Naive B cell (primary cell): ENCODE results near the gene HSPG2. TPM values are rescaled to one million over a fixed set of nuclear protein-coding genes. Genes with fewer than 3 reads are reported as not detected.

ENCODE experiments used
- ATAC-seq, 2 donors: fragments of 150-1000 bp; cut with Tn5 transposase; 2 replicates each; pipeline ENCODE4 v1.10.0; 2021; ENCODE audit warnings: low read depth in 2 of 2, mild to moderate bottlenecking in 2 of 2, moderate library complexity in 2 of 2
- DNase-seq: peaks from one replicate; pipeline ENCODE4 v3.0.0; 2022
- H3K27ac Mint-ChIP-seq, 6 donors: one replicate each; pipeline ENCODE4 v1.8.0; 2020 to 2022; ENCODE audit warnings: mild to moderate bottlenecking in 6 of 6, mixed read lengths in 6 of 6, moderate library complexity in 5 of 6, inconsistent platforms in 2 of 6
- H3K27me3 Mint-ChIP-seq, 3 donors: one replicate each; pipeline ENCODE4 v1.8.0; 2021 to 2022; ENCODE audit warnings: mixed read lengths in 3 of 3, mild to moderate bottlenecking in 1 of 3
- H3K36me3 Mint-ChIP-seq, 2 donors: one replicate each; pipeline ENCODE4 v1.8.0; 2020 to 2022; ENCODE audit warnings: mixed read lengths in 2 of 2, inconsistent platforms in 1 of 2, mild to moderate bottlenecking in 1 of 2
- H3K4me1 Mint-ChIP-seq, 3 donors: one replicate each; pipeline ENCODE4 v1.8.0; 2020 to 2022; ENCODE audit warnings: mixed read lengths in 3 of 3, inconsistent platforms in 1 of 3, mild to moderate bottlenecking in 1 of 3, moderate library complexity in 1 of 3
- H3K4me3 Mint-ChIP-seq, 8 donors: one replicate each; pipeline ENCODE4 v1.8.0; 2020 to 2022; ENCODE audit warnings: mild to moderate bottlenecking in 8 of 8, mixed read lengths in 8 of 8, moderate library complexity in 8 of 8, inconsistent platforms in 2 of 8
- H3K9me3 Mint-ChIP-seq, 7 donors: one replicate each; pipeline ENCODE4 v1.8.0; 2020 to 2022; ENCODE audit warnings: mixed read lengths in 7 of 7, mild to moderate bottlenecking in 5 of 7, inconsistent platforms in 2 of 7, moderate library complexity in 1 of 7
- polyA plus RNA-seq, 6 donors: library from polyadenylated mRNA; unstranded; fragments of 300-500 nt; fragmentation: Illumina TruSeq; gene quantifications; one replicate each; pipeline ENCODE4 v1.2.3, GENCODE V29; 2021; ENCODE audit warnings: low read depth in 6 of 6

The HSPG2 gene
- polyA plus RNA-seq, 6 donors from 2014 or later = 0.07 TPM; not detected in 5

DNA sequence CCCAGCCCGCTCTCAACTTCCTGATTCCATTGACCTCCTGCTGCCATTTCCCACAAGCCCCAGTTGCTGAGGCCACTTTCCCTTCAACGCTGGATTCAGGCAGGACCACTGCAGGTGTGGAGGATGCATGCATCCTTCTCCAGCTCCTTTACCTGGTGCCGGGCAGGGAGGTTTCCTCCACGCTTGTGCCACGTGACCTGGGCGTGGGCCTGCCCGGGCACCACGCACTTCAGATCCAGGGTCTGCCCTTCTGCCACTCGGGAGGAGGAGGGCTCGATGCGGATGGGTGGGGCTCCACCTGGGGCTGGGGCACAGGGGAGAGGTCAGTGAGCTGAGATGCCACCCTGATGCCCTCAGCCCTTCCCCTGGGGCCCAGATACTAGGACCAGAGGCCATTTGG lies 93.1 kb downstream of the HSPG2 start:
- no peak overlapping the region for H3K4me3 Mint-ChIP-seq
- H3K36me3 Mint-ChIP-seq = no peaks in the 10 kb centered on the region
- H3K27me3 Mint-ChIP-seq = no peaks in the 10 kb centered on the region
- DNase-seq (no peak), ATAC-seq (no peak)
- no peaks in the 10 kb centered on the region for H3K4me1 Mint-ChIP-seq
- H3K9me3 Mint-ChIP-seq = no peaks in the 10 kb centered on the region
- no peak overlapping the region for H3K27ac Mint-ChIP-seq

DNA sequence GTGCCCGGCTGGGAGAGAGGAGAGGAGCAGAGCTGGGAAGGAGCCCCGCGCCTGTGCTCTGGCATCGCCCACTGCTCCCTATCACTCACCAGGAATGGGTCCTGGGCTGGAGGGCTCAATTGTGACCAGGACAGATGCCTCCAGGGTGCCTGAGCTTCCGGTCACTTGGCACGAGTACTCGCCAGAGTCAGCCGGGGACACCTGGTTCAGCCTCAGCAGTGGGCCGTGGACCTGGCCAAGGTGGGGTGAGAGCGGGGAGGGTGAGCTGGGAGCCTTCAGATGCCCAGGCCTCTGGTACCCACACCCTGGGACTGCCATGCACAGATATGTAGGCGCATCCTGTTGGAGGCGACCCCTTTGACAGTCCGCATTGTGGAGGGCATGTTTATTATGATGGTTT lies 93.9 kb downstream of the HSPG2 start:
- no peaks in the 10 kb centered on the region for H3K9me3 Mint-ChIP-seq
- ATAC-seq = no peak
- no peak overlapping the region for H3K27ac Mint-ChIP-seq
- no peaks in the 10 kb centered on the region for H3K27me3 Mint-ChIP-seq
- DNase-seq = no peak
- H3K36me3 Mint-ChIP-seq = no peaks in the 10 kb centered on the region
- H3K4me3 Mint-ChIP-seq = no peak overlapping the region
- no peaks in the 10 kb centered on the region for H3K4me1 Mint-ChIP-seq

DNA sequence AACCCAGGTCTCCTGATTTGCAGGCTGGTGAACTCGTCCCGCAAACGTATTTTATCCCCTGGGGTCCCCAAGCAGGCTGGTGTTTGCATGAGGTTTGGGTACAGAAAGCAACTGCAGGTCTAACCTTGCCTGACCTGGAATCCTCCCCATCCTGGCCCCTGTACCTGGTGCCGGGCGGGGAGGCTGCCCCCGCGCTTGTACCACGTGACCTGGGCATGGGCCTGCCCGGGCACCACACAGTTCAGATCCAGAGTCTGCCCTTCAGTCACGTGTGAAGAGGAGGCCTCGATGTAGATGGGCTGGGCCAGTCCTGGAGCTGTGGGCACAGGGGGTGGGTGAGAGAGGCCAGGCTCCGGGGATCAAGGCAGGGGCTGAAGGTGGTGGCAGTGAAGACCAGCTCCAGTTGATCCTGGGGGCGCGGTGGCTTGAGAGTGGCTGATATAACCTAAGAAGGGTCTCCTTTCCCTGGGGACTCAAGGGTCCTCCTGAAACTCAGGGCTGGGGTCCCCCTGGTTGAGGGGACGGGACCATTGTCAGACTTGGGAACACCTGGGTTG lies 94.4 kb downstream of the HSPG2 start:
- H3K27ac Mint-ChIP-seq = no peak overlapping the region
- H3K36me3 Mint-ChIP-seq = no peaks in the 10 kb centered on the region
- no peak for ATAC-seq

DNA sequence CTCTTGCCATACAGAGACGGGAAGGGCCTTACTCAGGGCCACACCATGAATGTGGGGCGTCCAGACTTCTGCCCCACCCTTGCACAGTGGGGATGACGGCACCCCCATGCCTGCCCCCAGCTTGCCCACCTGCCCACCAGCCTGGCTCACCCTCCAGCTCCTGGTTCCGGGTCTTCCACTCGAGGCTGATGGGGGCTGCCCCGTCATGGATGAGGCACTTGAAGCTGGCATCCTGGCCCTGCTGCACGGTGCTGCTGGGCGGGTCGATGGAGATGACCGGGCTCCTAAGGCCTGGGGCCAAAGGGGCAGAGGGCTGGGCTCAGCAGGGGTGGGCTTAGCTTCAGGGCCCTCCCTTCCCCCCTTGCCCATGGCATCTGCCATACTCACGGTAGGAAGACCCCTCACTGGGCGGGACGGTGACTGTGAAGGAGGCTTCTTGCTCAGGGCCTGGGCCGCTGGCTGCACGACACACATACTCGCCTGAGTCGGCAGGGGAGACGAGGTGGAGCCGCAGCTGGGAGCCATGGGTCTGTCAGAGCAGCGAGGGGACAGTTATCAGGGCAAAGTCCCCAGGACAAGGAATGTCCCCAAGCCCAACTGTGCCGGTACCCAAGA lies 95.2 kb downstream of the HSPG2 start:
- no peak for ATAC-seq
- no peak overlapping the region for H3K4me3 Mint-ChIP-seq
- no peaks in the 10 kb centered on the region for H3K4me1 Mint-ChIP-seq
- no peak overlapping the region for H3K27ac Mint-ChIP-seq
- no peak for DNase-seq
- H3K27me3 Mint-ChIP-seq = no peaks in the 10 kb centered on the region
- no peaks in the 10 kb centered on the region for H3K36me3 Mint-ChIP-seq
- no peaks in the 10 kb centered on the region for H3K9me3 Mint-ChIP-seq

More for the DNA sequence above, 94.4 kb downstream of the HSPG2 start:
- no peak overlapping the region for H3K4me3 Mint-ChIP-seq
- H3K4me1 Mint-ChIP-seq = no peaks in the 10 kb centered on the region
- DNase-seq = no peak
- no peaks in the 10 kb centered on the region for H3K9me3 Mint-ChIP-seq
- H3K27me3 Mint-ChIP-seq = no peaks in the 10 kb centered on the region

DNA sequence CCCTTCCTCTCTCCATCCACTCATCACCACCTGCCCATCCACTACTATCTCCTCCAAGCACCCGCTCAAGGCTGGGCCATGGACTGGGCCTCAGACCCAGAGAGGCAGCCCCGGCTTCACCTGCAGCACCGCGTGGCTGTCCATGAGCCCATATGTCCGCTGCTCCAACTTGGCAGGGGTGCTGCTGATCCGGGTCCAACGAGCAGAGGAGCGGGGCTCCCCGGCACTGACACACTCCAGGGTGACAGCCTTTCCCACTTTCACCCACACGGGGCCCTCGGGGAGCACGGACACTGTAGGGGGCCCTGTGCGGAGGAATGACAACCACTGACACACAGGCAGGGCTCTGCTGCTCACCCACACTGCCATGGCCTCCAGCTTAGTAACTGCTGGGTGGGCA lies 96.1 kb downstream of the HSPG2 start:
- peak overlapping the region in 1 of 6 donors; percentile 16 for H3K27ac Mint-ChIP-seq

DNA sequence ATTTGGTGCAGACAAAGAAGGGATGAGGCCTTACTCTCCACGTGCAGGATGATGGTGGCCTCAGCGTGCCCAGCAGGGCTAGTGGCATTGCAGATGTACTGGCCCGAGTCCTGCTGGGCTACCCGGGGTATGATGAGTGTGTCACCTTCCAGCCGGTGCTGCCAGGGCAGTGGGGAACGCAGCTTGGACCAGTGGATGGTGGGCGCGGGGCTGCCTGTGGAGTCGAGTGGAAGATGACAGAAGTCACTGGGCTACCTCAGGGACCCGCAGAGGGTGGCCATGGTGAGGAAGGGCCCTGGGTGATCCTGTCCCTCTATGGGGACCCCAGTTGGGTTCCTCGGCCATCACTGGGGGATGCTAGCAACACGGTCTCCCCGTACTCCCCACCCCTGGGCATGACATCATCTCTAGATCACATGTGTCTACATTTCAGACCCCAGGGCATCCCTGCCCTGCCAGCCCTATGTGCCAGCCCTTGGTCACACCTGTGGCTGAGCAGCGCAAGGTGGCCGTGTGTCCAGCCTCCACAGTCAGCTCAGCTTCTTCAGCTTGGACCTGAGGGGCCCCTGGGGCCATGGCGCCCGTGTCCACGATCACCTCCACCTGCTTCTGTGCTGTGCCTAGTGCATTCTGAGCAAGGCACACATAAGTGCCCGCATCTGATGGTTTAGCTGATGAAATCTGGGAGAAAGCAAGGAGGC lies 97.6 kb downstream of the HSPG2 start:
- no peaks in the 10 kb centered on the region for H3K4me1 Mint-ChIP-seq
- no peak for DNase-seq
- no peak overlapping the region for H3K4me3 Mint-ChIP-seq
- H3K27ac Mint-ChIP-seq = peak overlapping the region in 1 of 6 donors; percentile 9
- H3K9me3 Mint-ChIP-seq = peaks cover under 1 to 9% (median 6%) of the 10 kb centered on the region in 7 donors
- H3K36me3 Mint-ChIP-seq = peaks cover 0 to 9% of the 10 kb centered on the region in 2 donors
- H3K27me3 Mint-ChIP-seq = no peaks in the 10 kb centered on the region
- ATAC-seq = no peak

More for the DNA sequence above, 96.1 kb downstream of the HSPG2 start:
- no peak overlapping the region for H3K4me3 Mint-ChIP-seq
- H3K4me1 Mint-ChIP-seq = no peaks in the 10 kb centered on the region
- no peaks in the 10 kb centered on the region for H3K36me3 Mint-ChIP-seq
- DNase-seq (no peak), ATAC-seq (no peak)
- no peaks in the 10 kb centered on the region for H3K27me3 Mint-ChIP-seq
- H3K9me3 Mint-ChIP-seq = no peaks in the 10 kb centered on the region

DNA sequence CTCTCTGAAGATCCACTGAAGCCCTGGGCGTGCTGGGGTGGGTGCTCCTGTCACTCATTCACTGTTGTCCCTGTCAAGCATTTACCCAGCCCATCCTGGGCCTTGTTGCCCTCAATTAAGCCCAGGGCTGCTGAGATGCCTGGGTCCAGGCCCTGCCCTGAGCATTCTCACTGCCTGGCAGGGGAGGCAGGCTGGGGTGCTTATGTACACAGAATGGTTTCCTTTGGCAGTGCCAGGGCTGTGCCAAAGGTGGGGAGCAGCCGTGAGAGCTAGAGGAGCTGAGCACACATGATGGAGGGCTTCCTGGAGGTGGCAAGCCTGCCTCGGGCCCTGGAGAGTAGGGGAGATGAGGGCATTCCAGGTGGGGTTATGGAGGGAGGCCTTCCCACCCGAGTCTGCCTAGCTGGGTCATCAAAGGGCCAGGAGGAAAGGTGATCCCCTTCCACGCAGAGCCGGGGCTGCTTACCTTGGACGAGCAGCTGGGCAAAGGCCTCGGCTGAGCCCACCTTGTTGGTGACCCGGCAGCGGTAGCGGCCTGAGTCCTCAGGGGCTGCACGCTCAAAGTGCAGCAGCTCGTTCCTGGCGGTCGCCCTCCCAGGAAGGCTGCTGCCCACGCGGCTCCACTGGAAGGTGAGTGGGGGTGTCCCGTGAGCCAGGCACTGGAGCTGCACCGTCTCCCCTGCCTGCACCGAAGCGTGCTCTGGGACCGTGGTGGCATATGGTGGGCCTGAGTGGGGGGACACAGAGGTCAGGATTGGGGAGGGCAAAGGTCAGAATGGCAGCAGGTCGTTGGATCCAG lies 98.6 kb downstream of the HSPG2 start:
- DNase-seq (no peak), ATAC-seq (no peak)
- H3K36me3 Mint-ChIP-seq = peaks cover 0 to 18% of the 10 kb centered on the region in 2 donors
- no peaks in the 10 kb centered on the region for H3K4me1 Mint-ChIP-seq
- no peak overlapping the region for H3K4me3 Mint-ChIP-seq
- H3K27ac Mint-ChIP-seq = peak overlapping the region in 1 of 6 donors; percentile 9
- H3K9me3 Mint-ChIP-seq = peaks cover 5 to 18% (median 13%) of the 10 kb centered on the region in 7 donors
- H3K27me3 Mint-ChIP-seq = no peaks in the 10 kb centered on the region

DNA sequence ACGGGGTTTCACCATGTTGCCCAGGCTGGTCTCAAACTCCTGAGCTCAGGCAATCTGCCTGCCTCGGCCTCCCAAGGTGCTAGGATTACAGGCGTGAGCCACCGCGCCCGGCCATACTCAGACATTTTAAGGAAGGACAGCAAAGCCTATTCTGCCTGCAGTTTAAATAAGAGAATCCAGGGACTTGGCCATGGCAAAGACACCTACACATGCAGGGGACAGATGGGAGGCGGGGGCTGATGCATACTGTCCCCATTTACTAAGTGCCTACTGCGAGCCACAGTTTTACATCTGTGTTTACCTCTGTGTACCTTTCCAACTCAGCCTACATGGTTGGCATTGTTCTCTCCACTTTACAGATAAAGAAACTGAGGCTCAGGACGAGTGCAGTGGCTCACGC lies 99.6 kb downstream of the HSPG2 start:
- peaks cover 10 to 24% (median 17%) of the 10 kb centered on the region in 7 donors for H3K9me3 Mint-ChIP-seq
- no peaks in the 10 kb centered on the region for H3K27me3 Mint-ChIP-seq
- H3K4me3 Mint-ChIP-seq = no peak overlapping the region
- no peak overlapping the region for H3K27ac Mint-ChIP-seq
- DNase-seq (no peak), ATAC-seq (no peak)
- H3K36me3 Mint-ChIP-seq = peaks cover 0 to 25% of the 10 kb centered on the region in 2 donors
- H3K4me1 Mint-ChIP-seq = no peaks in the 10 kb centered on the region

DNA sequence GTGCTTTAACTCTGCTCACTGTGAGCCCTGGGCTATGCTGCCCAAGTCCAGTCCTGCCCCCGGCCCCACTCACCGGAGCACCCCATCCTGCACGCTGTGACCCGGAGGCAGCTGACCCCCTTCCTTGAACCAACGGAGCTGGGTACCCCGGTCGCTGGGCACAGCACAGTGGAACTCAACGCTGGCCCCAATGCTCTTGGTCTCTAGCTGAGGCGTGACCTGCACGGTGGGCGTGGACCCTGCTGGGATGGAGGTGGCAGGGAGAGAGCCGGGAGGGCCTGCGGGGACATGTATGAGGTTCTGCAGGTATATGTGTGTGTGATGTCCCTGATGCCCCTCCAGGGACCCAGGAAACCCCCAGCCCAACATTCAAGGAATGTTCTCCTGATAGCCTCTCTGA lies 100.4 kb downstream of the HSPG2 start:
- ATAC-seq (no peak), DNase-seq (no peak)
- Mint-ChIP-seq H3K4me3 (no peak overlapping the region), H3K27me3 (no peaks in the 10 kb centered on the region), H3K9me3 (peaks cover 10 to 26% (median 17%) of the 10 kb centered on the region in 7 donors), H3K27ac (no peak overlapping the region), H3K36me3 (peaks cover 0 to 26% of the 10 kb centered on the region in 2 donors), H3K4me1 (no peaks in the 10 kb centered on the region)

DNA sequence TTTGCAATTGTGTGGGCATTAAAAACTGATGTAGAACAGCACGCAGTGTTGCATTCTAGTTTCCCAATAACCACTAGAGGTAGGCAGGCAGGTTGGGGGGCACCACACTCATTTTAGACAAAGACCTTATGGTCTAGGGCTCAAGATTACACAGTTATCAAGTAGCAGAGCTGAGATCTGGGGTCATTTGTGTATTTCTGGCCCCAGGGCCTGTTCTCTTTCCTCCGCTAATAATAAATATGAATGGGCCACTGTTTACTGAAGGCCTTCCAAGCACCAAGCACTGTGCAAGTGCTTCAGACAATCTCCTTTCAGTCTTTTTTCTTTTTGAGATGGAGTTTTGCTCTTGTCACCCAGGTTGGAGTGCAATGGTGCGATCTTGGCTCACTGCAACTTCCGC lies 101.1 kb downstream of the HSPG2 start:
- H3K9me3 Mint-ChIP-seq = peaks cover 10 to 26% (median 17%) of the 10 kb centered on the region in 7 donors

DNA sequence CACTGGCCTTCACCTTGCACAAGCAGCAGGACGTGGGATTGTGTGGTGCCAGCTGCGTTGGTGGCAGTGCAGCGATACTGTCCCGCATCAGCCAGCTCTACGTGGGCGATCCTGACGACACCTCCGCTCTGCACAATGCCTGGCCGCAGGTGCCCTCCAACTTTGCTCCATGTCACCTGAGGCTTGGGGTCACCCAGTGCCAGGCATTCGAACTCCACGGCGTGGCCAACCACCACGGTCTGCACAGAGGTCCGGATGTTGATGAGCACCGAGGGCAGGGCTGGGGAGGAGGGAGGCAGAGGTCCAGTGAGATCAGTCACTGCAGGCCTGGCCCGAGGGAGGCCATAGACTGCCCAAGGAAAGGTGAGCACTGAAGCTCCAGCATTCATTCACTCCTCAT lies 102.4 kb downstream of the HSPG2 start:
- Mint-ChIP-seq H3K9me3 (peaks cover 10 to 26% (median 17%) of the 10 kb centered on the region in 7 donors), H3K4me1 (no peaks in the 10 kb centered on the region), H3K27ac (no peak overlapping the region), H3K27me3 (no peaks in the 10 kb centered on the region), H3K36me3 (peaks cover 0 to 26% of the 10 kb centered on the region in 2 donors), H3K4me3 (no peak overlapping the region)
- ATAC-seq = no peak
- DNase-seq = no peak

More for the DNA sequence above, 101.1 kb downstream of the HSPG2 start:
- DNase-seq (no peak), ATAC-seq (no peak)
- Mint-ChIP-seq H3K27me3 (no peaks in the 10 kb centered on the region), H3K4me1 (no peaks in the 10 kb centered on the region), H3K27ac (no peak overlapping the region), H3K36me3 (peaks cover 0 to 26% of the 10 kb centered on the region in 2 donors), H3K4me3 (no peak overlapping the region)

DNA sequence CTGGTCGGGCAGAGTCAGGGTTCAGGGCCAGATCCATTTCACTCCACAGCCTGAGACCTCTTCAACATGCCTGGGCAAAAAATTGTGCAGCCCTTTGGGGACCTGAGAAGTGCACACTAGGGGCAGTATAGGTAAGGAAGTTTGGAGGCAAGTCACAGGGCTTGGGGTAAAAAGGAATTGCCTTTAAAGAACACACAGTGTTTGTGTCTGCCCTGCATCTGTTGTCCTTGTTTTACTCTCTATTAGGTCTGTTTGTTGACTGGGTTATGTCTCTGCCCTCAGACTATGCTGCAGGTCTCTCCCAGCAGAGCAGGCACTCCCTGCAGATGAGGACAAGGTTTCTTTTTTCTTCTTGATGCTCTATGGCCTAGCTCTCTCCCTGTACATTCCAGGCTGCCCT lies 103.0 kb downstream of the HSPG2 start:
- Mint-ChIP-seq H3K27me3 (no peaks in the 10 kb centered on the region), H3K27ac (peak overlapping the region in 1 of 6 donors; percentile 49)

DNA sequence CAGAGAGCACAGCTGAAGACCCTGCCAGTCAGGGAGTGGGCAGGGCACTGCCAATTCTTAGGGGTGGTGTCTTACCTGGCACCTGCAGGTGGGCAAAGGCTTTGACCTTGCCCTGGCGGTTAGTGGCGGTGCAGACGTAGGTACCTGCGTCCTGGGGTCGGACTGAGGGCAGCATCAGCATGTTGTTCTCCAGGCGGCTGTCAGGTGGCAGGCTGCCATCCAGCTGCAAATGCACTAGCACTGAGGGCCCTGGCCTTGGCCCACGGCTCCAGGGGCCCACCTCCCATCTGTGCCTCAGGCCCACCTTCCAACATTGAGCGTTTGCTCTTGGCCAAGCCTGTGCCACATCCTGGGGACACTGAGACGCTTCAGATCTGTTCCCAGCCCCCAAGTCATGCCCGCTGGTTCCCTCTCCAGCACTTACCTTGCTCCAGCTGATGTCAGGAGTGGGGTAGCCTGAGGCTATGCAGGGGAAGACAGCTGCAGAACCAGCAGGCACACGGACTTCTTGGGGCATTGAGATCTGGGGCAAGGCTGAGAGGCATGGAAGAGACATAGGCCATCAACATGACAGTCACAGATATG lies 103.6 kb downstream of the HSPG2 start:
- Mint-ChIP-seq H3K27me3 (no peaks in the 10 kb centered on the region), H3K4me3 (no peak overlapping the region), H3K36me3 (peaks cover 0 to 26% of the 10 kb centered on the region in 2 donors), H3K9me3 (peaks cover 10 to 26% (median 17%) of the 10 kb centered on the region in 7 donors), H3K27ac (no peak overlapping the region), H3K4me1 (no peaks in the 10 kb centered on the region)
- DNase-seq = no peak
- no peak for ATAC-seq

More for the DNA sequence above, 103.0 kb downstream of the HSPG2 start:
- ATAC-seq = no peak
- H3K36me3 Mint-ChIP-seq = peaks cover 0 to 26% of the 10 kb centered on the region in 2 donors
- no peak for DNase-seq
- H3K4me1 Mint-ChIP-seq = no peaks in the 10 kb centered on the region
- peaks cover 10 to 26% (median 17%) of the 10 kb centered on the region in 7 donors for H3K9me3 Mint-ChIP-seq
- no peak overlapping the region for H3K4me3 Mint-ChIP-seq
